IPS-NIHi7 (cell line): ENCODE results near the gene PRMT7.

Experiments
- DNase-seq: peaks from one replicate; pipeline ENCODE4 v3.0.0; 2012; ENCODE audit warnings: mixed read lengths; ENCODE audit errors: extremely low spot score

Gene PRMT7

GRCh38 chr16:68310774-68311511 lies at the start of gene PRMT7, which contains the start of gene SLC7A6OS:
PRMT7 (plus strand) TSS chr16:68311019; CDS start chr16:68315980, 4,961 bp downstream.
SLC7A6OS (minus strand) TSS chr16:68310946; CDS start chr16:68310926, 20 bp downstream.
- peak; percentile 99 for DNase-seq

DNA sequence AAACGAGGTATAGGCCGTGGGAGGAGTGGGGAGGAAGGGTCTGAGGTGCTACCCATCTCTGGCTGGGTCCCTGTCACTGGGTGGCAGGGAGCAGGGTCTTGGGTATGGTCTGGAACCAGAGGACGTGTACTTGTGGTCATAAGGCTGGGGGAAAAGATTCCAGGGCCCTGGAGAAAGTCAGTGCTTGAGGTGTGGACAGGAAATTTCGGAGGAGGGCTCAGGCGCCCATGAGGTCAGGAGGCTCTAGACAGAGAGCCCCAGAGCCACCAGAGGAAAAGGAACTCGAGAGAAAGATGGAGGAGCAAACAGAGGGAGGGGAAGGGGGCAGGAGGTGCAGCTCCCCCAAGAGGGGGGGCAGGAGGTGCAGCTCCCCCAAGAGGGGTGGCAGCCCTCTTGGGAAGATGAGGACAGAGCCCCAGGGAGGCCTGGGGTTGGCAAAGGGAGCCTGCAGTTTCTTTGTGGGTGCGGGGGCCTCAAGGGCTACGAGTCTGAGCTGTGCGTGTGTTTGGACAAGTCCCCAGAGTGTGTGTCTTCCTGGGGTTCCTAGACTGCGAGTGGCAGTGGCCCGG lies 47.2 kb upstream of the PRMT7 start:
- DNase-seq = no peak

DNA sequence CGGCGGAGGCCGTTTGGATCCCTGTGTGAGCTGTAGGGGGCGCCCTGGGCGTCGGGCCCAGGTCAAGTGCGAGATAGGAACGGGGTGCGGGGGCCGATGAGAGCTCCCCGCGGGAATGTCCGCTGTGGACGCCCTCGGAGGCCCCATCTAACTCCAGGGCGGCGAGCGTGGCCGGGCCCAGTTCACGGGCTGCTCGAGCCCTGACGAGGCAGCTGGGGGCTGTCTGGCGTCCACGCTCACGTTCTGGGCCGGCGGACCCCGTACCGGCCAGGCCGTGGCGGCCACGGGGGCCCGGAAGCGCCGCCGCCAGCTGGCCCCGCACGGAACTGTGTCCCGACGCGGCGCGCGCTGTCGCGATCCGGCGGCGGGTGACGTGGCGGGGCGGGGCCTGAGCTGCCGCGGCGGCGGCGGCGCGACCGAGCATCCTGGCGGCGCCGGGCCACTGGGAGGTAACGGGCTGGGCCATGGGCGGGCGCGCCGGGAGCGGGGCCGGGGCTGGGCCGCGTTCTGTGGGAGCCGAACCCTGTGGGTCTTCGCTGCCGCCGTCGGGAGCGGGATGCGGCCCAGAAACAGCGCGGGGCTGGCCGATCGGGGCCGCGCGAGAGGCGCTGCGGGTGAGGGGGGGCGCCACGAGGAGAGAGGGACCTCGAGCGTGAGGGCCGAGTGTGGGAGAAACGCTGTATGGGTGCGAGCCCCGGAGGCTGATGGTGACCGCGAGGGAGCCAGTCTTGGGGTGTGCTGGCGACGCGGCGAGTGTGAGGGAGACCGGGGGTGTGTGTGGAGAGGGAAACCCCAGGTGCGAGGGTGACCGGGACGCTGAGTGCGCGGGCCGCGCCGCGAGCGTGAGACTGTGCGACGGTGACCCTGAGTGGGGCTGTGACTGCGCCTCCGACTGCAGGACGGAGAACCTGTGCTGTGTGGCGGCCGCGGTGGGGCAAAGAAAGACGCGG lies 46.4 kb upstream of the PRMT7 start, which contains the start of gene SLC7A6:
Gene SLC7A6, plus strand, starts transcription at position 399 of the 950 bp plus-strand sequence. CDS start 10,201 bp downstream, outside the sequence.
- peak; percentile 86 for DNase-seq

GRCh38 chr16:68265078-68265920 lies 45.5 kb upstream of the PRMT7 start:
- peak; percentile 53 for DNase-seq

DNA sequence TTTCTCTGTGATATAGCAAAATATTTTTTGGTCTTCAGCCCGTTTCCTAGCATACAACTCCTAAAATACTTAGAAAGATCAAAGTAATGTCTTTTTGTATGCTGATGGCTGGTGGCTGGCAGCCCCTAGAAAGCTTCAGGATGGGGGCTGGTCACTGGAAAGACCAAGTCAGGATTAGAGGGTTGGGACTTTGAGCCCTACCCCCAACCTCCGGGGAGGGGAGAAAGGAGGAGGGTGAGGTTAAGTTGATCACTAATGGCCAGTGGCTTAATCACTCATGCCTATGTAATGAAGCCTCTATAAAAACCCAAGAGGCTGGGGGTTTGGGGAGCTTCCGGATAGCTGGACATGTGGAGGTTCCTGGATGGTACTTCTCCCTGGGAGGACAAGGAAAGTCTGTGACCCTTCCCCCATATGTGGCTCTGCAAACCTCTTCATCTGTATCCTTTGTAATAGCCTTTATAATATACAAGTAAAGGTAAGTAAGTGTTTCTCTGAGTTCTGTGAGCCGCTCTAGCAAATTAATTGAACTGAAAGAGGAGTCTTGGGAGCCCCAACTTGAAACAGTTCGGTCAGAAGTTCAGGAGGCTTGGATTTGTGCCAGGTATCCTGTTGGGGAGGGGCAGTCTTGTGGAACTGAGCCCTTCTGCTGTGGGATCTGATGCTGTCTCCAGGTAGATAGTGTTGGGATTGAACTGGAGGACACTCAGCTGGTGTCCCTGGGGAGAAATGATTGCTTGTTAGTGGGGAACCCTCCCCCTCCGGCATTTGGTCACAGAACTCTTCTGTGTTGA lies 43.0 kb upstream of the PRMT7 start:
- DNase-seq = no peak

DNA sequence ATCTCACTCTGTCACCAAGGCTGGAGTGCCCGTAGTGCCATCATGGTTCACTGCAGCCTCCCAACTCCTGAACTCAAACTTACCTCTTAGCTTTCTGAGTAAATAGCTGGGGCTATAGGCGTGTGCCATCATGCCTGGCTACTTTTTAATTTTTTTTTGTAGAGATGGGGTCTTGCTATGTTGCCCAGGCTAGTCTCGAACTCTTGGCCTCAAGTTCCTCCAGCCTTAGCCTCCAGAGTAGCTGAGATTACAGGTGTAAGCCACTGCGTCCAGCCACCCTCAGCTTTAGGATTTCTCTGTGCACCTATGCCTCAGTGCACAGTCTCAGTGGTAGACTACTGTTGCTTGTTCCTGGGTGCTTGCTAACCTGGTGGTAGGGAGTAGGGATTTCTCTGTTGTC lies 41.0 kb upstream of the PRMT7 start:
- no peak for DNase-seq

DNA sequence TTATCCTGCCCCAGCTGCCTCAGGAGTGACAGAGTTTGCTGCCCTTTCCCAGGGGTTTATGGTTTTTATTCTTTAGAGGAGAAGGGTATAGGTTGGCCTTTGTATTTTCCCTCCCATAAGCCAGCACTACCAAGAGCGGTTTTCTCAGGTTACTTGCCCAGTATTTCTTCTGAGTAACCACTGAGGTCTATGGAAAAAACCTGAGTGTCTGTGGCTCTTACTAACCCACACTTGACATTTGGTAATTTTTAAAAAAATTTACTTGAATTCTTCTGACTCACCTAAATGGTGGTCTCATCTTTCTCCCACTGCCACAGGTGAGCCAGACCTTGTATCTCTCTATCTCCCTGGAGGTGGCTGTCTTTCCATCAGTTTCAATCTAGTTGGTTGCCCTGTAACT lies 40.5 kb upstream of the PRMT7 start:
- no peak for DNase-seq

DNA sequence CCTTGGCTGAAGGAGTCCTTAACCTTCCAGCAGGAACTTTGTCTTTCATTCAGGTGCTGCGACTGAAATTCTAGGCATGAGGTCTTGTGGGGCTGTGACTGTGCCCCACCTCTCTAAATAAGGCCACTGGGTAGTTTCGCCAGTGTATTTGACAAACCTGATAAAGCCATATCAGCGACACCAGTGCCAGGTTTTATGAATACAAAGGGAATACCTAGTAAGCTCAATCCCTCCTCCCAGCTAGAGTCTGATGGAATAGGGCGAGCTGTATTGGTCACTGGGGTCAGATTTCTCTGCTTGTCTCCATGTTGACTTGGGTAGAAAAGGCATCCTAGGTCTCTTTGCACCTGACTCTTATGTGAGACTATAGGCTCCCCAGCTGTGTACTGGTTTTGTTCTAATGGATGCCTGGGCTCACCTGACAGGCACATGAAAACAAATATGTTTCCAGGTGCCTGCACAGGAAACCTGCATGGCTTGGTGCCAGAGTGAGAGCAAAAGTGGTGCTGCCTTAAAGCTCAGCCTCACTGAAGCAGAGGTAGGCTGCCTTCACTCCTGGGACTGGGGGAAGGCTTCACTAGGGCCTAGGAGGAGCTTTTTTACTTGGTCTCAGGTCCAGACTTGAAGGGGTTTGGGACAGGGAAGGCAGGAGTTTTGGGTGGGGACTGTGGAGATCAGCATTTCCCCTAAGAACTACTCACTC lies 38.2 kb upstream of the PRMT7 start:
- no peak for DNase-seq

DNA sequence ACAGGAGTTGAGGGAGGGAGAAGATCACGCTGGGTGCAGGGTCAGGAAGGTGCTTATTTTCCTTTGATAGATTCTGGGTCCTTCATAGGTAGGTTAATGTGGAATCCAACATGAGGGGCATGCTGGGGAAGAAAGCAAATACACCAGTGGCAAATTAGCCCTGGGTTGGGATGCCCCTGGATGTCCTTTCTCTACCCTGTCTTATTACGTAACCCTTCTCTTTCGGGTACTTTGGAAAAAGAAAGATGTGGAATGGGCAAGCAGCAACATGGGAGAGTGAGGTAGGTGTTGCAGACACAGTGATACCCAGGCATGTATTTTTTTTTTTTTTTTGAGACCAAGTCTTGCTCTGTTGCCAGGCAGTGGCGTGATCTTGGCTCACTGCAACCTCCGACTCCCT lies 37.4 kb upstream of the PRMT7 start:
- DNase-seq = no peak

DNA sequence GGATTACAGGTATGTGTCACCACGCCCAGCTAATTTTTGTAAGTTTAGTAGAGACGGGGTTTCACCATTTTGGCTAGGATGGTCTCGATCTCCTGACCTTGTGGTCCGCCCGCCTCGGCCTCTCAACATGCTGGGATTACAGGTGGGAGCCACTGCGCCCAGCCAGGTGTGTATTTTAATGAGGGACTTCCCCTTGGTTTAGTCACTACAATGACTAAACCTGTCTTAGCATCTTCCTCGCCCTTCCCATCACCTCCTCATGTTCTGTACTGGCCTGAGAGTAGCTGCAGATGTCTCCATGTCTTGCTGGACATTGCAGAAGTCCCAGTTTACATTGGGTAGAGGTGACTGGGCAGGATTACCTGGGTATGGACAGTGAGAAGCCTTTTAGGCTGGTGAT lies 36.9 kb upstream of the PRMT7 start:
- no peak for DNase-seq

GRCh38 chr16:68274441-68274840 lies 36.4 kb upstream of the PRMT7 start:
- no peak for DNase-seq

- no peak for DNase-seq
Measured at GRCh38 chr16:68275611-68276191, 35.1 kb upstream of the PRMT7 start.

GRCh38 chr16:68276223-68276622 lies 34.6 kb upstream of the PRMT7 start:
- DNase-seq = no peak

DNA sequence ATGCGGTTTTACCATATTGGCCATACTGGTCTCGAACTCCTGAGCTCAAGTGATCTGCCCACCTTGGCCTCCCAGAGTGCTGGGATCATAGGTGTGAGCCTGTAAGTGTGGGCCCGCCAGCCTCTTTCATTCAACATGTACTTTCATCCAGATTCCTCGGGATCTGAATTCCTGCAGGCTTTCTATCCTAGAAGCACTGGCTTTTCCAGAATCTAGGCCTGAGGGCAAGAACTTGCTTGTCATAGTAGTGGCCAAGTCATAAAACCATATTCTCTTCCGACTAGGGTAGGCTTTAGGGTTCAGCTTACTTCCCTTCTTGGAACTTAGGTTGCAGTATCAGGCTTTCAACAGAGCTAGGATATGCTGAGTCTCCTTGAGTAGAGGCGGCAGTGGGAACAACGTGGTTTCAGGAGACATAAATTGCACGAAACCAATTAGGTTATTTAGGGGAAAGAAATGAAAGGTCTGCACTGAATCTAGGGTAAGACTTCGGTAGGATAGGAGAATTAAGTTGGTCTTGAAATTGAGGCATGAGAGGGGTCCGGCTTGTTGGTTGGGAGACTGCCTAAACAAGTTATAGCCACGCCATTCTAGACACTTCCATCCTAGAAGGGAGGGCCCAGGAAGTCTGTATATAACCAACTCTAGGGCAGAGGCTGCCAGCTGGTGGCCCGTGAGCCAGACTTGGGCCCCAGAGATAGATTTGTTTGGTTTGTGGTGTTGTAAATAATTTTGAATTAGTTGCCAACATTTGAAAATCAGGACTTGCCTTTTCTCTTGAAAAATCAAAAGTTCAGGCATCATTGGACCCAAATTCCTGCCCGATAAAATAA lies 30.9 kb upstream of the PRMT7 start:
- DNase-seq = no peak

DNA sequence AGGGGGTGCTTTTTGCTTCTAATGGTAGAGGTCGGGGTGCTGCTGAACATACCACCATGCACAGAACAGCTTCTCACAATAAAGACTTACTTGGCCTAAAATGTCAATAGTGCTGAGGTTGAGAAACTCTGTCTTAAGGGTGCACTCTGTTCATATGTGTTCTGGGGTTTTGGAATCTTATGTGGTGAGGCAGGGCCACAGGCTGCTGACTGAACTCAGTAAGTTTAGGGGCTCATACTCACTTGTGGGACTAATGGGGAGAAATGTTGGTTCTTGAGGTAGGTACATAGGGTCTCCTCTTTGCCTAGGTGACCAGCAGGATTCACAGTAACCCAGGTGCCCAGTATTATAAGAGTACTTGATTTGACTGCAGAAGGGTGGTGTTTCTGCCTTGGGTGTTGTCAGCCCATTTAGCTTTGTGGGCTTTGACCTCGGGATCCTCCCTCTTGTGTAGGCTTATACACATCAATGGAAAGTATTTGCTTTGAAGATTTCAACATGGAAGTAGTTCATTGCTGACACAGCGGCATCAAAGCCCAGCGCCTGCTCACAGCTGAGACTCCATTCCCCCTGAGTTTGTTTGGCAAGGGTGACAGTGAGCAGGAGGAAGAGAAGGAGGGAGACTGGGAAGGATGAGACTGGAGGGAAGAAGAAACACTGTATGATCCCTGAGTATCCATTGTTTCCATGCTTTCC lies 29.3 kb upstream of the PRMT7 start:
- DNase-seq = no peak

DNA sequence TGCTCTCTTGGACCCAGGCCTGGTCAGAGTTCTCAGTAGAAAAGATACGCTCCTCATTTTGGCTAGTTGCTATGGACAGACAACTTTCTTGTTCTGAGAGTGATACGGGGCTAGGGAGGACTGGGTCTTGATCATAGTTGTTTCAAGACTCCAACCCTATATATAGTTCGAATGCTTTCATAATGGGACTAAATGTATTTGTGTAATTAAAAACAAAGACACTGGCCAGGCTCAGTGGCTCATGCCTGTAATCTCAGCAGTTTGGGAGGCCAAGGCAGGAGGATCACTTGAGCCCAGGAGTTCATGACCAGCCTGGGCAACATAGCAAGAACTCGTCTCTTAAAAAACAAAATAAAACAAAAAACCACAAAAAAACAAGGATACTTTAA lies 28.8 kb upstream of the PRMT7 start:
- DNase-seq = no peak

GRCh38 chr16:68283346-68283745 lies 27.5 kb upstream of the PRMT7 start:
- DNase-seq = no peak
